ENCODE measurements around the gene PIEZO2.

PIEZO2 gene

DNA sequence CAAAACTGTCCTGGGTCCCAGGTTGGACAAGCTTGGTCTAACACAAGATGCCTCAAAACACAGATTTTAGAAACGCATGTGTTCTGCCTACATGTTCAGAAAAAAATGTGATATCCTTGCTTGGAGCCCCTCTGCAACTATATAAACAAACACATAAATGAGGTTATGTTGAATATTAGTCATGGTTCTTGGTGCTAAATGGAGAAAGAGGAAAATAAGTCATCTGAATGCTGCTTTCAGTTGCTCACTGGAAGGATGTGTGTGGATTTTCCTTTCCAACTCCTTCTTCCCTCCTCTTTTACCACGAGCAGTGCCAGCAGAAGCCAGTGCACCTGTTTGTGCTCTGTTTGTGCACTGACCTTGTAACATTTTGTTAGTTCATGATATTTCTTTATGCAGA lies 85.3 kb downstream of the PIEZO2 start:
- DNase-seq, result no peak

DNA sequence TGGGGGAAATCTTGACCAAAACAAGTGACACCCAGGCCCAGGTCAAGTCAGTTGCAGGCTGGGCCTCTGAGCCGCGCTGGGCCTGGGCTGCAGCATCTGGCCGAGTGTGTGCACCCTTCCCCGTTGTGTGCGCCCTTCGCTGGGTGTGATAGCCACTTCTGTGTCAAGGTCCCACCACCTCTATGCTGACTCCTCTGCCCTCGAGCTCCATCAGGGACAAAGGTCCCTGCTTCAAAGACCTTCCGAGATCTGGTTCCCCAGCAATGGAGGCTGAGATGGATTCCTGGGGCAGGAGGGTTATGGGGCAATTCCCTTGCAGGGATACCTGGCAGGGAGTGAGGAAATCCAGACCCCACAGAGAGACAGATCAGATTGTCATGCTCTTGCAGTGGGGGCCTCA lies 93.6 kb downstream of the PIEZO2 start:
- DNase-seq, result no peak

- DNase-seq, result no peak
Observed at GRCh38 chr18:11054497-11054896, 94.9 kb downstream of the PIEZO2 start.

GRCh38 chr18:11053293-11053692 lies 96.1 kb downstream of the PIEZO2 start:
- DNase-seq, result no peak

DNA sequence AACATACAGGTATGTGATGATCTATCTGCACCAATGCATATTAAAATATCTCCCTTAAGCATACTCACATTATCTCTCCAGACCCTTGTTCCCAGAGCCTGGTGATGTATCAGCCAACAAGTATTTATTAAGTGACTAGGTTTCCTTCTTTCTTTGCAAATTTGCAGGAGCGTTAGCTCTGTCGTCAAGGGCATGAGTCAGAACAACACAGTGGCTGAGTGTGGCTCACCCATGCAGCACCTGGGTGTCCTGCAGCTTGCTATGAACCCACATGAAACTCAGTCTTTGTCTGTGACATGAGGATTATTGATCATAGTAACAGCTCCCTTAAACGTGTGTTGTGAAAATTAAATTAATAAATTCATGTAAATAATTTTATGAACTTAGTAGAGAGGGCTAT lies 96.6 kb downstream of the PIEZO2 start:
- DNase-seq, result no peak

DNA sequence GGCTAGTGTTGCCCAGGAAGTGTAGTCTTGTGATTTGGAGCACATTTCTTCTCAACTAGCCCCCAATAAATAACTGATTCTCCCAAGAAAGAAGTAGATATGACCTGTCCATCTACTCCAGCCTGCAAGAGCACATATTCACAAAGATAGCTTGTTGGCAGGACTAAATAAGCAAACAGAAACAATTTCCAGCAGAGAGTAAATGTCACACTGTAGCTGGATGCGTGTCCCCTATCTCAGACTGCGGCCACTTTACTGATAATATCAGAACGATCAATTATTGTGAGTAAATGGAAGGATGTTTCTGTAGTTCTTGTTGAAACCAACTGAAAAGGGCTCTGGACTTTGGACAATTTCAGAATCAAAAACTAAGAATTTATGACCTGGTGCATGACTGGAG lies 97.9 kb downstream of the PIEZO2 start:
- no peak for DNase-seq

GRCh38 chr18:11050966-11051365 lies 98.4 kb downstream of the PIEZO2 start:
- DNase-seq, result no peak

GRCh38 chr18:11047817-11048216 lies 101.6 kb downstream of the PIEZO2 start:
- DNase-seq, result no peak

GRCh38 chr18:11047156-11047555 lies 102.2 kb downstream of the PIEZO2 start:
- DNase-seq, result no peak

DNA sequence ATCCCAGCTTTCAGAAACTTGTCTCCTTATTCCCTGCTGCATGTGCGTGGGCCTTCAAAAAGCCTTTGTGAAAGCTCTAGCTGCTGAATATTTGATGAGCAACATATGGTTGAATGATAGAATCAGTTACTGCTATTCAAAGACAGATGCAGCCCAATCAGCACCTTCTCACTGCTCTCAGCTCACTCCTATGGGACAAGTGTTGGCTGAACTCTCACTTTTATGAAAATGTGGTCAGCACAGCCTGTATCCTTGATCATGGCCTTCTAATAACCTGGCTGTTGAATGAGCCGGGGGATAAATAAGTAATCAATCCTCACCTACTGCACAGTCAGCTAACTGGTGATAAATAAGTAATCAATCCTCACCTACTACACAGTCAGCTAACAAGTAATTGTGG lies 103.2 kb downstream of the PIEZO2 start:
- DNase-seq, result no peak

DNA sequence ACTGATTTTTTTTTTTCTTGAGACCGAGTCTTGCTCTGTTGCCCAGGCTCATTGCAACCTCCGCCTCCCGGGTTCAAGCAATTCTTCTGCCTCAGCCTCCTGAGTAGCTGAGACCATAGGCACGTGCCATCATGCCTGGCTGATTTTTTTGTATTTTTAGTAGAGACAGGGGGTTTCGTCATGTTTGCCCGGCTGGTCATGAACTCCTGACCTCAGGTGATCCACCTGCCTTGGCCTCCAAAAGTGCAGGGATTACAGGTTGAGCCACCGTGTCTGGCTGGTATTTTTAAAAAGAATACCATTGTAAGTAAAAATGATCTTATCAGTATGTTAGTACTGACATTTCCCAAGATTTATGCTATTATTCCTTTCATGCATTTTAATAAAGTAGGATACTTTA lies 105.7 kb downstream of the PIEZO2 start:
- no peak for DNase-seq

- DNase-seq, result no peak
Observed at GRCh38 chr18:11042247-11042646, 107.1 kb downstream of the PIEZO2 start.

DNA sequence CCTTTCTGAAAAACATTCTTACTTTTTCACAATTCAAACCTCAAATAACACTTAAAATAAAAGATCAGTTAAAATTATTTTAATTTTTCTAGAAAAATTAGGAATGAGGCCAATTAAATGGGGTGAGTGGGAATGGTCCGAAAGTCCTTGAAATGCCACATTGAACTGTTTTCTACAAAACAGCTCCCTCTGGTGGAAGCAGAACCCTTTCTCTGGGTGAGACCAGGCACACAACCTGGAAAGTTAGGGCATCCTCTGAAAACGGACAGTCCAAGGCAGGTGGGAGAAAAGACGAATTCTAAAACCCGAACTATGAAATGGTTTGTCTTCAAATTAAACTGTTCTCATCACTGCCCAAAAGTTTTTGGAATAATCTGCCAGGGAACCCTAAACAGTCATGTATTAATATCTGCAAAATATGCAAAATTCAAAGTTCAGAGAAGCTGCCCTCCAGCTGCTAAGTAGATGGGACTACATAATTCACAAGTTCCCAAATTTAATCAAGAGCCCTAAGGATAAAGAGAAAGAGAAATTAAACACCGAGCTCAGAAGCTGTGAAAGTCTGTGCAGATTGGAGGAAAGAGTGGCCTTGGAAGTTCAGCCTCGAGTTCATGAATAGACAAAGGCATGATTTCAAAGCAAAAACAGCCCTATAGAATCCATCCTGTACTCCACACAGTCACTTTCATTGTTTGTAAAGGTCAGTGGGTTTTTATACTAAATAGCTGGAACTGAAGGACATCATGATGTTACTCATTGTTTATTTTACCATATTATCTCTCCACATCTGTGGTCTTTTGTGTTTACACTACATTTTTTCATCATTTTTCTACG lies 108.3 kb downstream of the PIEZO2 start:
- no peak for DNase-seq

GRCh38 chr18:11040359-11040758 lies 109.0 kb downstream of the PIEZO2 start:
- DNase-seq, result no peak

- no peak for DNase-seq
Observed at GRCh38 chr18:11037533-11038240, 111.7 kb downstream of the PIEZO2 start.

- DNase-seq, result no peak
Observed at GRCh38 chr18:11035814-11036495, 113.4 kb downstream of the PIEZO2 start.

GRCh38 chr18:11035376-11035775 lies 114.0 kb downstream of the PIEZO2 start:
- DNase-seq, result no peak

GRCh38 chr18:11034884-11035283 lies 114.5 kb downstream of the PIEZO2 start:
- DNase-seq, result no peak

DNA sequence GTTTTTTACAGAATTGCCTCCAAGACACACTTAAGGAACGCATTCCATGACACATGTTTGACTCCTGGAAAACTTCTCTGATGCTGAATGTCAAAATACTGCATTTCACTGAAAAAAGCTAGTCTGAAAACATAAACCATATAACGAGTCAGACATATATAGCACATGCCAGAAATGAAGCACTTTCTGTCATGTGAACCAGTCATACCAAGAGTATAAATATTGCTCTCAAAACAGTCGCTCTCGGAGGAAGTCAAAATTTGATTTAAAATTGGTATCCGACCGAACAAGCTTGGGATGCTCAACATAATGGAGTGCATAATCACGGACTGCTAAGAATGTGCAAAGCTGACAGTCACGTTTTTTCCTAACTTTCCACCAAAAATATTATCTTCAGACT lies 115.9 kb downstream of the PIEZO2 start:
- no peak for DNase-seq

DNA sequence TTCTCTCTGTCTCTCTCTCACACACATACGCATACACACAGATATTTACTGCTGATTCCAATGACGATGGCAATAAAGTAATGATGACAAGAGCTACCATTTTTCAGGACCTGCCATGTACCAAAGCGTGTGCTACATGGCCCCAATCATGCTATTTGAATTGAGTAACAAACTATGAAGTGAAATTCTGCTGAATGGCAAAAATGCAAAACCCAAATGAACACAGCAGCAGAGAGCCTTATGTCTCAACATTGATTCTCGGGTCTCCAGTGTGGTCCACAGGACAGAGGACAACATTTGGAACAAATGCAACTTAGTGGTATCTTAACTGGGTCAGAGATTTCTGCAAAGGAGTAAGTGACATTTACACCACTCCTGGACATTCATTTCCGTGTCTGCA lies 117.4 kb downstream of the PIEZO2 start:
- no peak for DNase-seq

DNA sequence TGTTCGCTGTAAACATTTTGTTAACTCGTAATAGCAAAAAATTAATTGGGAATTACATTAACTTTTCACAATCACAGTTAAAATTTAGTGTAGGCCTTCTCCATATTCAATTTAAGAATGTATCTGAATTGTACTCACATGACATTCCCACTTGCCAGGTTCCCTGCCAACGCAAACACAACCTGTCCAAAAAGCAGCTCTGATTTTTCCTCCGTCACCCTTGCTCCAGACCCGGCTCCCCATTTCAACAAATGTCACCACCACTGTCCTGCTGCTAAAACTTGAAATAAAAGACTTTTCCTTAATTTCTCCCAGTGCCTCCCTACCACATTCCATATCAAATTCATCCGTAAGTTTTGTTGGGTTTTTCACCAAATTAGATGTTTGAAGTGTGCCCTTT lies 120.3 kb downstream of the PIEZO2 start:
- DNase-seq, result no peak

- no peak for DNase-seq
Observed at GRCh38 chr18:11027862-11028261, 121.5 kb downstream of the PIEZO2 start.

GRCh38 chr18:11025671-11026070 lies 123.7 kb downstream of the PIEZO2 start:
- DNase-seq, result no peak

All from 8988T (cell line).